NCI-H748 (cell line): Measurements from ENCODE around the gene NCEH1.
"Not testable (repeated sequence)": the region's sequence is repeated elsewhere in the genome, so short reads cannot be mapped to it uniquely, and the experiment has no call there.

Experiments
- DNase-seq: peaks from one replicate; lab custom pipeline; 2025; ENCODE audit not compliant: unreplicated experiment; lab: John Stamatoyannopoulos, UW

Gene NCEH1

DNA sequence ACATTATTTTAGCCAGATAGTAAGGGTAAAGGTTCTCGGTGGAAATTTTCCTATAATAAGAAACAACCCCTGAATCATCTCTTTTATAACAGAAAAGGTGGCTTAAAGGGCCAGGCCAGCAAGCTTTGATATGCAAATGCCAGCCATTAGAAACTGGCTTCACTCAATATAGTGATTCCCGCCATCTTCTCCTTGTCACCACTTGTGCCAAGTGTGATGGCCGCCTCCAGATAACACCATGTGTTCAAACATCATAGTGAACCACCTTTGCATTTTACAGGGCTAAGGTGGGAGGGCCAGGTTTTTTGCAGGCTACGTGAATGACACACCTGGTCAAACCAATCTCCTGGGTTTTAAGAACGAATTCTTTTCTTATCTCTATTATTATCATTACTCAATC, 31.3 kb downstream of the NCEH1 start:
- DNase-seq: no peak

GRCh38 chr3:172678068-172678467, 32.8 kb downstream of the NCEH1 start:
- no peak for DNase-seq

- DNase-seq: no peak
Observed at GRCh38 chr3:172676196-172676922, 34.5 kb downstream of the NCEH1 start.

GRCh38 chr3:172675441-172676193, 35.2 kb downstream of the NCEH1 start:
- DNase-seq: peak; percentile 48

DNA sequence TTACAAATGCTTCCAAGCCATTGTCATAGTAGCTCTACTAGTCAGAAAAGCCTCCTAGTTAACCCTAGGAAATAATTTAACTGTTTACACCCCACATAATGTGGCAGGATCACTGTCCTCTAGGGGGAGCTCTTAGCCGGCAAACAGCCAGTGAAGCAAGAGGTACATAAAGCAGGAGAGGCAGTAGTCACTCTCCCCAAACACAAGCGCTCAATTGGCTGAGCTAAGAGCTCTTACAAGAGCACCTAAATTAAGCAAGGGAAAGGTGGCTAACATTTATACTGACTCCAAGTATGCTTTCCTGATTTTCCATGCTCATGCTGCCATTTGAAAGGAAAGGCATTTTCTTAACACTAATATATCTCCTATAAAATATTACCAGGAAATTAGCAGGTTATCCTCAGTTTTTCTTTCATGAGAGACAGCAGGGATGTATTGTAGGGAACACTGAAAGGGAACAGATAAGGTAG, 37.6 kb downstream of the NCEH1 start:
- DNase-seq: peak; percentile 78

- no peak for DNase-seq
Observed at GRCh38 chr3:172669021-172669420, 41.8 kb downstream of the NCEH1 start.

DNA sequence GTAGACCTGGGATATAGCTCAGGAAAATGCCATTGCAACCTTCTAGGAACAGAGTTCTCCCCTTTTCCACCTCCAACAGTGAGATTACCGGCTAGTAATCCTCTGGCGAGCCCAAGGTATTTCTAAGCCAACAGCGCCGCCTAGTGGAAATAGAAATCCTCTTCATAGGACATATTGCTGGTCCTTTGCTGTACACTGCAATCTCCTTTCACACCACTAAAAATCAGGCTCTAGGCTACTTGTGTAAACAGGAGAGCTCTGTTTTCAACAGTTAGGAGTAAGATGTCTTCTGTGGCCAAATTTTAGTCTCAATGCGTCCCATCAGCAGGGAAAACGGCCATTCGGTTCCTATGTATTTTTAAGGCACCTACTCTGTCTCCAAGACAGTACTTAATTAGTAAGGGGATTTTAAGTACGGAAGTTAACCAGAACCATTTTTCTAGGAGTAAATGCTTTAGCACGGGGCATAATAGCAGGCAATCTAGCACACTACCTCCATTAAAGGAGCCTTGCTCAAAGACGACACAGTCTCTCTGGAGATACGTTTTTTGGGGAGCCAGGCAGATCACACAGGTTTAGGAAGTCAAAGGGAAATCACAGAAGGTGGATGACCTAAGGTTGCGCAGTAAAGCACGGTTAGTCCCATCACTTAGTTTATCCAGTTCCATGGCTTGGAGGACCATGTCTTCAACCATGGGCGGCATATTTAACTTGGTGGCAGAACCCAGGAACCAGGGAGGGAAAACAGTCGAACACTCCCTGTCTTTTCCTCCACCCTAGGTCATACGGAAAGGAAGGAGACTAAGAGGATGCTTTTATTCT, 43.8 kb downstream of the NCEH1 start:
- DNase-seq: peak; percentile 73

- peak; percentile 8 for DNase-seq
Observed at GRCh38 chr3:172666181-172666872, 44.5 kb downstream of the NCEH1 start.

DNA sequence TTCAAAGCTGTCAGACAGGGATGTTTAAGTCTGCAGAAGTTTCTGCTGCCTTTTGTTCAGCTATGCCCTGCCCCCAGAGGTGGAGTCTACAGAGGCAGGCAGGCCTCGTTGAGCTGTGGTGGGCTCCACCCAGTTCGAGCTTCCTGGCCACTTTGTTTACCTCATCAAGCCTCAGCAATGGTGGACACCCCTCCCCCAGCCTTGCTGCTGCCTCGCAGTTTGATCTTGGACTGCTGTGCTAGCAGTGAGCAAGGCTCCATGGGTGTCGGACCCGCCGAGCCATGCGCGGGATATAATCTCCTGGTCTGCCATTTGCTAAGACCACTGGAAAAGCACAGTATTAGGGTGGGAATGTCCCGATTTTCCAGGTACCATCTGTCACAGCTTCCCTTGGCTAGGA, 45.4 kb downstream of the NCEH1 start:
- DNase-seq: not testable (repeated sequence)

DNA sequence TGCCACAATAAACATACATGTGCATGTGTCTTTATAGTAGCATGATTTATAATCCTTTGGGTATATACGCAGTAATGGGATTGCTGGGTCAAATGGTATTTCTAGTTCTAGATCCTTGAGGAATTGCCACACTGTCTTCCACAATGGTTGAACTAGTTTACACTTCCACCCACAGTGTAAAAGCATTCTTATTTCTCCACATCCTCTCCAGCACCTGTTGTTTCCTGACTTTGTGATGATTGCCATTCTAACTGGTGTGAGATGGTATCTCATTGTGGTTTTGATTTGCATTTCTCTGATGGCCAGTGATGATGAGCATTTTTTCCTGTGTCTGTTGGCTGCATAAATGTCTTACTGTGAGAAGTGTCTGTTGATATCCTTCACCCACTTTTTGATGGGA, 50.4 kb downstream of the NCEH1 start:
- DNase-seq: not testable (repeated sequence)

DNA sequence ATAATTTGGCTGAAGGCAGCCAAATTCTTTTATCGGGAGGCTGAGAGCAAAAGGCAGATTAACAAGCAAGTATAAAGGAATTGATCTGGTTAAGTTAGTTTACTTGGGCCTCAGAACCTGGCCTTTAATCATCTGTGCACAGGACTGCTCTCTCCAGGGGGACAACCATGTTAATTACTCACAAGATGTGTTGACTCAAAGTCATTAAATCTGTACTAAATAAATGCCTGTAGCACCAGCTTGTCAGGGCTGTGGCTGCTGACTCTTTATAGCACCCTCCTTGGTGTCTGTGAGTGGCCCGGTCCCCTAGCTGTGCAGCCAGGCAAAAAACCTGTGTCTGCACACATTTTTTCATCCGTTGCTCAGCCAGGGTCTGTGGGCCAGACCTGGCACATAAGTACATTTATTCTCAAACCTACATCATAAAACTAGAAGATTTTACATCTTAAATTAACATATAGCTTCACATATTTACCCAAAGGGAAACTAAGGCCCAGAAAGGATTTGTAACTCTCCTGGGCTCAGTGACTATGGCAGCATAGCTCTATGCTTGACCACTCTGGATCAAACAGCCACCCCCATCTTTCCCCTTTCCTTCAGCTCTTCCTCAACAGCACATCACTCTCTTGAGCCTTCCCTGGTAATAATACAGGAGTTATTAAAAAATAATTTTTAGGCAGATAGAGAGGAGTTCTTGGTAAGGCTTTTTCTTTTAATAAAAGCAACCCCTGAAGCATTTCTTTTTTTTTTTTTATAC, 51.4 kb downstream of the NCEH1 start:
- DNase-seq: no peak

- no peak for DNase-seq
Observed at GRCh38 chr3:172658344-172659245, 52.3 kb downstream of the NCEH1 start.

GRCh38 chr3:172656602-172657001, 54.3 kb downstream of the NCEH1 start:
- no peak for DNase-seq

DNA sequence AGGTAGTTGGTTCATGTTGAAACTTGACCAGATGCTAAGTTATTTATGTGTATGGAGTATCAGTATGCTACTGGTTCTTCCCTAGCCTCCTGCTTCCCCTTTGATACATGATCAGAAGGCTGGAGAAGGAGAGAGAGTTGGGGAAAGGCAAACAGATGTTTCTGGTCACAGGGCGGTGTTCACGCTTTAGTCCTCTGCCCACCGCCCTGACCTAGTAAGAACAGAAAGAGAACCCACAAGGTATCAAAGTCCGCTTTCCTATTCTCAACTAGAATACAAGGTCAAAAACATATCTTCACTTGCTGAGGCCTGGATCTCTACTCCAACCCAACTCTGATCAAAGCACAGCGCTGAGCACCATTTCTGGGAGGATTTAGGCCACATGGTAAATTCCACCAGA, 55.5 kb downstream of the NCEH1 start:
- DNase-seq: no peak

DNA sequence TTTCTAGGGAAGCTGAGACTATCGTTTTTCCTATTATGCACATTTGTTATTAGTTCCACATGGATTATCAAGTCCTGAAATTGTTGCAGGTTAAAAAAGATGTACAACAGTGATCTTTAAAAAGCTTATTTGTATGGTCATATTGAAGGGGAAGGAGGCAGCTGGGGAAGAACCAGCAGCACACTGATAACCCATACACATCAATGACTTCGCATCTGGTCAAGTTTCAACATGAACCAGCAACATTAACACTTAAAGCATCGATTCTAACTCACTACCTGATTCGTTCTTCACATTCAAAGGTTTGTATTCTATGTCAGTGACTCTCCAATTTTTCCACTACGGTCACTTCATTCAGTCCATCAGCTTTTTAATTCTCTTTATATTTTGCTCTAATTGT, 56.4 kb downstream of the NCEH1 start:
- no peak for DNase-seq

GRCh38 chr3:172653004-172653572, 57.8 kb downstream of the NCEH1 start:
- DNase-seq: peak; percentile 14

DNA sequence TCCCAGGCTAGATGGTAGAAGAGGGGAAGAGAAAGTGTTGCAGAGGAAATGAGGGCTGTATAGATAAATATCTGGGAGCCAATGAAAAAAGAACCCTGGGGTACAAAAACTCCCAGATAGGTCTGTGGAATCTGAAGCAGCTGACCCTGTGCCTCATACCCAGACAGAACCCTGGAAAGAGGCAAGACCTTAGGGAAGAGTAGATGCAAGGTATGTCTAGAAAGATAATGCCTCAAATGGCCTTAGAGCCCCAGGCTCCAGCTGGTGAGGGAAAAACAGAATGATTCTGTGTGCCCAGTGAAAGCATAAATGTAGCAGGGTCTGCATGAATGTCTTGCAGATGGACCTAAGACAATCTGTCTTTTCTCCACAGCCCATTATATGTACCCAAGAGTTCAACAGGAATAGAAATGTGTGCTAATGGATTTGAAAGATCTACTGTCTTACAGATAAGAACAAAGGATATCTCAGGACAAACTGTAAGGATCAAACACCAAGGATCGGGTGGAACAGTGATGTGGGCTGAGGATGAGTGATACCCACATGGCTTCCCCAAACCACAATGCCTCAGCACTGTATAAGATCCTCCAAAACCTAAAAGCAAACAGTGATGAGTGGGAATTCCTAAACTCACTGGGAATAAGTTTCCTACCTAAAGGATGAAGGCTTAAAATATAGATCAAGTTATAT, 58.8 kb downstream of the NCEH1 start:
- DNase-seq: no peak

- no peak for DNase-seq
Observed at GRCh38 chr3:172649987-172650386, 60.9 kb downstream of the NCEH1 start.
